NCI-H146 treated with DMSO at 0.1 percent for 48 hours (cell line): ENCODE data around the gene MBOAT2.

ENCODE experiments used
- DNase-seq: peaks from one replicate; lab custom pipeline; 2025; ENCODE audit not compliant: unreplicated experiment; lab: John Stamatoyannopoulos, UW

MBOAT2 gene

DNA sequence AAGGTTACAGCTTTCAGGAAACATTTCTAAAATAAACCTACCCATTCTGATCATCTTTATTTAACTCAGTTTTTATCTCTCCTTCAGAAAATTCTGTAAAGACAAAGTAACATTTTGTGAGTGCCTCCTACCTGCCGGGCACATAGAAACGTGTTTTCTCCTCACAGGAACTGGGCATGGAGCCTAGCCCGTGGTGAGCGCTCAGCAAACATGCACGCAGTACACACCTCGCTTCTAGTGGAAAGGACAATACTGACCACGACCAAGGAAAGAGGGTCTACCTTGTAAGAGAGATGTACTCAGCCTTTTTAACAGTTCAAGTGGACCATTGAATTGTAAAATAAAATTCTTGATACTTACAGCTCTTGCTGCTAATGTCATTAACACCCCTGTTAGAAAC lies 141.3 kb downstream of the MBOAT2 start:
- no peak for DNase-seq

DNA sequence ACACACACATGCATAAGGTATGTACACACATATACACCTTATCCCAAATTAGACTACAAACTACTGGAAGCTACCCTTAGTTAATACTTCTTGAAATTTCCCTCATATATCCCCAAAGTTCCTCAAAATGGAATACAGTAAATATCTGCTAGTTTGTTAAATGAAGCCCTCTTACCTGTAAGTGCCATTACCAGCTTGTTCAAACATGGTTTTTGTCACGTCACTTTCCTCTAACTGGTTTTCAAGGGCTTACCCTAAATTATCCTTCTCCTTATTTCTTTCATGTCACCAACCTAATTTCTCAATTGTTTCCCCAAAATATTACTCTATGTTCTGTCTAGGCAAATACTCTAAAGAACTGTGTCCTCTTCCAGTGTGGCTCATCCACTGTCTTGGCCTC lies 141.7 kb downstream of the MBOAT2 start:
- DNase-seq = no peak

DNA sequence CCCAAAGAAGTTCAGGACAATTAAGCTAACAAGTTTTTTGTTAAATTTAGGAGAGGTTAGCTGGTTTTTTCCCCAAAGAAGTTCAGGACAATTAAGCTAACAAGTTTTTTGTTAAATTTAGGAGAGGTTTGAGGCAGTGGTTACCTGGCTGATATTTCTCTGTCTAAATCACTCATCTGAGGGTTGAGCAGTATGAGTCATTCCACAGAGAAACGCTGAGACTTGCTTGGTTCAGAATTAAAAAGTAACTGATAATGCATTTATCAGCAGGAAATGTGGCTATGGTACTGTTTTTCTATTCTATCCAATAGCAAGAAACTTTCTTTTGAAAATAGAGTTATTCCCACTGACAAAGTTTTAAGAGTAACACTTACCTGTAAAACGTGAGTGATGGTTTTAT lies 143.2 kb downstream of the MBOAT2 start:
- no peak for DNase-seq

DNA sequence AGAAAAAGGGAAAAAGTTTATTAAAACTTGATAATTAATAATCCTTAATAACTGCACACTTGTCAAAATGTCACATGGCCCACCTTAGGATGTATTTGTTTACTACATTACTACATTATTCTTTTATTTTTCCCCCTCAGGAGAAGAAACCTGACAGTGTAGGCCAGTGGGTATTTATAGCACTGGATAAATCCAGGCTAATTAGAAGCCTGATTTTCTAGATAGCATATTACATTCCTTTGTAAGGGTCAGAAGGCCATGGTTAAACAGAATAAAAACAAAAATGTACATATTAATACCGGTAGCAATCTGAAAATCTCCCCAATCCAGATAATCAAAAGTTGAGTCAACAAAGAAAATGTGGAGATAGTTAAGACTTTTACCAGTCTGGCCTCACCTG lies 144.6 kb downstream of the MBOAT2 start:
- no peak for DNase-seq

DNA sequence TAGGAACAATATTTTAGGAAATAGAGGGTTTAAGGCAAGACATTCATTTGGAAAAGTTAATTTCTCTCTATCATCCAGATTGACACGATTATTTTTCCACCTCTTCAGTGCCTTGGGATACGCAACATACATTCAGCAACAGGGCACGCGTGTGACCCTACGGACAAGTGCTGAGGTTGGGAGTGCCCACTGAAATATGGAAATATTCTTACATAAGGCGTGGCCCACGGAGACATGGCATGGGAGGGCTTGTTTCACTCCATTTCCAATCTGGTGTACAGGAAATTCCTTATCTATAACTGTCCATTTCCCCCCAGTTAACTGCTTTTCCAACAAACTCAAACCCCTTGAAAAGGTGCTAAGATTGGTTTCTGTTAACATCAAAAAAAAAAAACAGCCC lies 145.2 kb downstream of the MBOAT2 start:
- DNase-seq = no peak

DNA sequence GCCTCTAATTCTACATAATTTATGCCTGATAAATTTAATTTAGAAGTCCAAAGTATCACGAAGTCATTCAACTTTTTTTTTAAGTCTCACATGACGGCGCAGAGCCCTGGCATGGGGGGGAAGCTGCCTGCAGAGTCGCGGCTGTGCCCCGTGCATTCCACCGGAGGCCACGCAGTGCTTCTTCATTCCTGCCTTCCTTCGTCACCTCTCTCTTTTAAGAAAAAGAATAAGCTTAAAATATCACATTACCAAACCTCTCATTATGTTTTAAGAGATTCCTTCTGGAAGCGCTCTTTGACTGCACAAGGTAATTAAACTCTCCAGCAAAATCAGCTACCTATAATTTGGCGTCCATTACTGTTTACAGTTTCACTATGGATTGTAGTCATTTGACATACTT lies 145.8 kb downstream of the MBOAT2 start:
- no peak for DNase-seq

DNA sequence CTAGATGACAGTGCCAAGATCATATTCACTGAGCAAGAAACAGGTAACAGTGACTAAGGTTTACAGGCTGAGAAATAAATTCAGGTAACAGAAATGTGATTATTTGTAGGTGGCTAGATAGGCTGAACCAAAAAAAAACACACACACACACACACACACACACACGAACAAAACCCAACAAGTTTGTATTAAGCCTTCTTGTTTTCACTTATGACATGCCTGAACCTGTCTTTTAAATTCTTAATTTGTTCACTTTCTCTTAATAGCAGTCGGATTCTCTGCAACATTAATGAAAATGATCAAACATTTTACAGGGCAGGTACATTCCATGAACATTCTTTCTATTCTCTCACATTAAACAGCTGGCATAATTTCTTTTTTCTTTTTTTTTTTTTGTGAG lies 147.3 kb downstream of the MBOAT2 start:
- no peak for DNase-seq

DNA sequence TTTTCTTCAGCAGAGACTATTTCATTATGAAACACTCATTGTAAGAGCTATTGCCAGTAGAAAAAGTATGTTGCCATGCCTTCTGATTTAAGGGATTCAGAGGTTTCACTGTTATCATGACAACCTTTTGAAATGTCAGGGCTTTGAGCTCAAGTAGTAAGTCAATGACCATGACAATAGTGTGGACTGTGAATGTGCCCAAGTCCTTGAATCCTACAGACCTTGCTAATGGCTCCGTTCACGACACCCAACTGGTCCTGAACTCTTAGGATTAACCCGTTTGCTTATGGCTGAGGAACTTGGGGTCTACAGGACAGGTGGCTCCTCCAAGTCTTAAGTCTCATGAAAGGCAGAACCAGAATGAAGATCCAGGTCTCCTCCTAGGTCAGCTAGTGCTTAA lies 148.5 kb downstream of the MBOAT2 start:
- no peak for DNase-seq

DNA sequence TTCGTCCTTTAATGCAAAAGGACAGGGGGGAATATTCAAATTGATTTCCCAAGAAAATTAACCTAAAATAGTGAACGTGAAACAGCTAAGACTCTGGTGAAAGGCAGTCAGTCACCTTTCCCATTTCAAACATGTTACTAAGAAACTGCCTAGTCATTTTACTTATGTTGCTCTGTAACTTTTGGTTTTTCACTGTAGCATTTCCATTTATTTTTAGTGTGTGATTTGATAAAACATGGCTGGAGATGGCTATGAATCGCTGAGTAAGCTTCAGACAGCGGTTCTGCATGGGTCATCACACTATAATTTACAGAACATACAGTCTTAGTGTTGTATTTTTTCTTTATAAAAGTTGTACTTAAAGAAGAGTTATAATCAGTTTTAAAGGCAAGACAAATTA lies 150.1 kb downstream of the MBOAT2 start:
- no peak for DNase-seq

DNA sequence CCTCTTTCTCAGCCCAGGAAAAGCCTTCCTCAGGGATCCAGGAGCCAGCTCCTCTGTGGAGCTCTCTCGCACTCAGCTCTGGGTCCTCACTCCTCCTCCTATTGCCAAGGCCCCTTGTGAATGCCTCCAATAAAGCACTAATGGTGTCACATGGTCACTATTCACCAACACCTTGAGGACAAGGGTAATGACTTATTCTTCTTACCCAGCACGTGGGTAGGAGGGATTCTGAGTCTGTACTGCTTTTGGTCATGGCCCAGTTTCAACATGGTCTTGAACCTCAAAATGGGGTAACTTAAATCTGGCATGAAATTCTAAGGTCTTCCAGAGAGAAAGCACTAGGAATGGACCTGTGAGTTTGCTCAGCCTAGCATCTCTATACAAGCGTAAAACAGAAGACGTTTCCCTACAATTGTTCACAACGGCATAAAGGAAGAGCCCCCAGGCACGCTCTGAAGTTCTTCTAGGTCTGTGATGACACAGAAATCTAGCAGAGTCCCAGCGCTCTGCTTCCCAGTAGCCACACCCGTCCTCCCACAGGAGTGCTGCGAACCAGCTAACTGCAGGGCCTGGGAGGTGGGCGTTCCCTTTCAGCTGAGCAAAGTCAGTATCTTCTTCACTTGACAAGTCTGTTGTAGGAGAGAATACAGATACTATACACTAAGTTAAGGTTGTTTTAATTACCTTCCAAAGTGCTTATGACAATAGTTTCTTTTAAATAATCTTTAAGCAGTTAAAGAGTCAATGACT lies 151.5 kb downstream of the MBOAT2 start:
- no peak for DNase-seq

DNA sequence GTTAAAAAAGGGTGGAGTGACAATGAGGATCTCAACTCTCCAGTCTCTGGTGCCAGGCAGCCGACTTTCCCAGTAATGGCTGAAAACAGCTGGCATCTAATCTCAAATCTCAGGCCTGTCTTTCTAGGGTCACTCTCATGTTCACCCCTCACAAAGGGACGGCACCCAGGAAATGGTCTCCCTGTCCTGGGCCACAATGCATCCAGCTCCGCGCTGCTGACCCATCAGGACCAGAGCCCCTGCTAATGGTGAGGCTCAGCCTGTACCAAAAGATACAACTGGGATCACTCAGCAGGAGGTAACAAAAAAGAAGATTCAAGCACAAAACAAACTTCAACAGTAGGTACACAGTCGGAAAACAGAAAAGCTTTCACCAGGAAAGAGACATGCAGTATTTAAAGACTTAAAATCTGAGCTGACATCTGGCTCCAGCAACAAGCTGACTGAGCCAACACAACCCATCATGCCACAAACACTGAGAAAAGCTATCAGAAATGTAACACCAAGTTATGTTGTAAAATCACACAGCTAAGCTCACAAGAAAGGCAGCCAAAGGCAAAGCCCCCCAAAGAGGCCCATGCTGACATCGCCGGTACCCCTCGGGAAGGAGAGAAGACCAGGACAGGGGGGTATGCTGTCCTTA lies 152.5 kb downstream of the MBOAT2 start:
- no peak for DNase-seq

DNA sequence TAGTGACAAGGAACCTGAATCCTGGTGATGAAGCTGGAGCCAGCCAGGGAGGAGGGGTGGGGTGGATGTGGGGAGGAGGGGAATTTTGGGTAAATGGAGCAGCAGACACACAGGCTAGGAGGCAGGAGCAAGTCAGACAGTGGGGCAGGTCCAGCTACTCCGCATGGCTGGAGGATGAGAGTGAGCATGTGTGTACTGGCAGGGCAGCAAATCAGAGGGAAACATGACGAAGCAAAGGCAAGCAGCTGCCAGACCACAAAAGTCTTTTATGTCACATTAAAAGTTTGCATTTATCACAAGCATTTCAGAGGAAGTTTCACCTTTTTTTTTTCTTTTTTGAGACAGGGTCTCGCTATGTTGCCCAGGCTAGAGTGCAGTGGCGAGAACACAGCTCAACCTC lies 154.2 kb downstream of the MBOAT2 start:
- DNase-seq = no peak

DNA sequence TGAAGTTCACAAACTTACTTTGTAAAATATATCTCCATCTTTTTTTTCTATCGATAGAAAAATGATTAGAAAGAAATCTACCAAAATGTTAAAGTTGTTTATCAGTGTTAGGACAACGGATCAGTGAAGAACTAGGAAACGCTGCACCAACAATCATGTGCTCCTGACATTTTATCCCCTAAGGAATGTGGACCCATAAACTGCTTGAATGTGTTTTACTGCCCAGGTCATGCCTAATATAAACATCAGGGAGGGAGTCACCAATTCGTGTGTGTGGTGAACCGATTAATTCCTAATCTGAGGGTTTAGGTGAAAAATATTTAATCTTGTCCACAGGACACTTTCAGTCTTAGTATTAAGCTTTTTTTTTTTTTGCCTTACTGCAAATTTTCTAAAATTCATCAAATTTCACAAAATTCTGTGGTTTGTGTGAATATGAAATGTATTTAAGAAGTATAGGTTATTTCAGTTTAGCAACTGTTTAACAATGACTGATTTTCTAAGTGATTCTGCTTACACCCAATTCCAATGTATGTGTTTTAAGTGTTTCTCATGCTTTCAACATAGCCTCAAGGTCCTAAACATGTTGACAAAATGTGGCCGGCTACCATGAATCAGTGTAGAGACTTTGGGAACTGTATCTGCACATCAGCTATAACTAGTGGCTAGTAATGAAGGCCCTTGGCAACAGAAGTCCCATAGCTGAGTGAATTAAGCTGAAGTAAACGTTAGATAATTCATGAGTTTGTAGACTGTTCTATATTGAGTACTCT lies 155.0 kb downstream of the MBOAT2 start:
- DNase-seq = no peak

DNA sequence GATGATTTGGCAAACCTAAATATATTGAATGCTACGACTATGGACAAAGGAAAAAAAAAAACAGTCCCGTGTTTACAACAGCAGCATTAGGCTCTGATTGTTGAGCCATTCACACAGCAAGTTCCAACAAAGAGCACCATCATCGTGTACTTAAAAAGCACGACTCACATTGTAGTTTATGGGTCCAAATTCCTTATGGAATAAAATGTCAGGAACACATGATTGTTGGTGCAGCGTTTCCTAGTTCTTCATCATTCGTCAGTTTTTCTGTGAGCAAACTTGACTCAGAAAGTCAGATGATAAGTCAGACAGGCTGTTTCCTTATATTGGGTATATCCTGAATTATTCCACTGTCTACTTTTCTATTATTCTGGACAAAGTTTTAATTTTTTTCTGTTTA lies 156.1 kb downstream of the MBOAT2 start:
- no peak for DNase-seq

DNA sequence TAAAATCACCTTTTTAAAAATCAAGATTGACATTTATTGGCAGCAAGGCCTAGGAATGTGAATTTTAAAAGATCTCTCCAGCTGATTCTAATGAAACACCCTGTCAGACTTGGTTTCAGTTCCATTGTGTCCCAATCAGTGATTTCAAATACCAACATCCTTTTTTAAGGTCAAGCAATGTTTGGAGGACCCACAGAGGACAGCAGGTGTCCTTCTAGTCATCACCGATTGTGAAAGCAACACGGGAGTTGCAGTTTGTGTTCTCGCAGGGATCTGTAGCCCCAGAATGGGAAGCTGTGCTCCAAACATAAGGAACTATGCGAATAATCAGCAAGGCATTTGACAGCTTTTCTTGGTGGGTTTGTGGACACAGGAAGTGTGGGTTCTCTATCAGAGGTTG lies 161.6 kb downstream of the MBOAT2 start:
- no peak for DNase-seq

DNA sequence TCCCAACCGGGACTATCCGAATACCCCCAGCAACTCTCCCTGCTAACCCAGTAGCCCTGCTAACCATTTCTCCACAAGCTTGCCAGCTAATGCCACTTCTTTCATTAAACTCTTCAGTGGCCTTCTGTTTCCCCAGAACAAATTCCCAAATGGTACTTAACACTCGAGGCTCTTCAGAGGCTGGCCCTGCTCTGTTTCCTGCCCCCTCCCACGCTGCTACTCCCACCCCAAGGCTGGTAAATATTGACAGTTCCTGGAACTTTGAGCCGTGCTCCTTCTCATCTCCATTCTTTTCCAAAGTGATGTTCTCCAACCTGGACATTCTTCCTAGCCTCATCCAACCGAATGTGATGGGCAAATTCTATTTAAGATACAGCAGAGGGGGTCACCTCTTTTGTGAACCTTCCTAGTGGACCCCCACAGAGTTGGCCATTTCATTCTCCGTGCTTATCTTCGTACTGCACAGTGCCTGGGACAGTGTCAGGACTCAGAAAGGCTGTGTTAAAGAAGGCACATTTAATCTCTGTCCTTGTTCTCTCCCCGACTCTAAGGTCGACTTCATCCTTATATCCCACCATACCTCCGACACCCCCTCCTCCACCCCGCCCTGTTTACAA lies 162.9 kb downstream of the MBOAT2 start:
- no peak for DNase-seq

DNA sequence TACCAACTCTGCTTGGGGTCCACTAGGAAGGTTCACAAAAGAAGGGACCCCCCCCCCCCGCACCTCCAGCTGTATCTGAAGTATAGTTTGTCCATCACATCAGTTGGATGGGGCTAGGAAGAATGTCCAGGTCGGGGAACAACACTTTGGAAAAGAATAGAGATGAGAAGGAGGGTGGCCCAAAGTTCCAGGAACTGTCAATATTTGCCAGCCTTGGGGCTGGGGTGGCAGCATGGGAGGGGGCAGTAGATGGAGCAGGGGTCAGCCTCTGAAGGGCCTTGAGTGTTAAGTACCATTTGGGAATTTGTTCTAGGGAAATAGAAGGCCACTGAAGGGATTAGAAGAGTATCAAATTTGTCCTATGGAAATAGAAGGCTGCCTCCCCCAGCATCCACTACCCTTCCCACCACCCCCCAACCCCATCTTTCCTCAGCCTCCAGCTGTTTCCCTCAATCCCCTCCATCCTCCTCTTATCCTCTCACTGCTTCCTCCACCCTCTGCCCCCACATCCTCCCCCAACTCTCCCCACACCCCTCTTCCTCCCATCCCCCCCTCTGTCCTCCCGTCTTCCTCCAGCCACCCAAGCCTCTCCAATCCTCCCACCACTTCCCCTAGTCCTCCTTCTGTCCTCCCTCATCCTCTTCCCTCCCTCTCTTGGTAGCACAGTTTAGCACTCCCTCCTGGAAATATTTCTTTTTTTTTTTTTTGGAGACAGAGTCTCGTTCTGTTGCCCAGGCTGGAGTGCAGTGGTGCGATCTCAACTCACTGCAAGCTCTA lies 164.1 kb downstream of the MBOAT2 start:
- no peak for DNase-seq

DNA sequence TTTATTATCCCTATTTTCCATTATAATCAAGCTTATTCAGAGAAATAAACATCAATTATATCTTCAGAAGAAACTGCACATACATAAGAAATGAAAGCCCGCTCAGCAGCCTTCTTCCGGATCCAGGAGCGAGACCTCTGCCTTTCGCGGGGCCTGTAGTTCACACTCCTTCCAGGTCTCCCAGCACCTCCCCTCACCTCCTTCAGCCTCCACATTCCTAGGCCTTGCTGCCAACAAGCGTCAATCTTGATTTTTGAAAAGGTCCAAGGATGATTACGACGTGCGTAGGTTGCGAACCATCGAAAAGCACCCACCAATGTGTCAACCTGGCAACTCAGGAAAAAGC lies 165.7 kb downstream of the MBOAT2 start:
- no peak for DNase-seq

DNA sequence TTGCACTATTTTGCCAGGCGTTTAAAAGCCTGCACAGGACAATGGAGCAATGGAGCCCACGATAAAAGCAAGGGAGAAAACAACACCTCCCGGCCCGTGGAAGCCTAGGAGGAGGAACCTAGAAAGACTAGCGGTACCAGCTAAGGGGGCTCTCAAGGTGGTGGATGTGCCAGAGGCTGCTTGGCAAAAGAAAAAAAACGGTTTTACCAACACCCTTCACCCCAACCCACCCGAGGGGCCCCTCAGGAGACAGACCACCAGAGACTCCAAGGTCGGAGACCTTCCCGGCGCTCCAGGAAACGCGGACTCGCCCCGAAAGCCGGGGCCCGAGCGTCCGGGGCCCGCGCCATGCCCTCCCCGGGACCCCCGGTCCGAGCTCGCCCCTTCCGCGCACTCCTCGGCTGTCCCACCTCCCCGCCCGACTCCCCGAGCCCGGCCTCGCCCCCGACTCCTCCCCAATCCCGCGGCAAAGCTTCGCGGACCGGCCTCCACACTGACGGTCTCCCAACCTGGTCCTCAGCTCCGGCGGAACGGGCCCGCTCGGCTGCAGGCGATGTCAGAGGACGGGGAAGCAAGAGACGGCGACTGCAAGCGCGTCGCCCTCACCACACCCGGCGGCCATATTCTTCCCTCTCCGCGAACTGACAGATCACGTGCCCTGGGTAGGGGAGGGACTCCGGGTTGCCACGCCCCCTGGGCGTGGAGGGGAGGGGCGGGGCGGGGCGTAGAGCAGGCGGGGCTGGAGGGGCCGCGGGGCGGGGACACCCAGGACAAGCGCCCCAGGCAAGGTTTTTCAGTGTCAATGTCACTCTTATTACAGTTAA lies 166.3 kb downstream of the MBOAT2 start, which contains the start of gene KIDINS220:
Gene KIDINS220 (minus strand): TSS at position 643 of the 824 bp plus-strand sequence. CDS start 10,520 bp downstream, outside the sequence.
- DNase-seq = peak; percentile 77

DNA sequence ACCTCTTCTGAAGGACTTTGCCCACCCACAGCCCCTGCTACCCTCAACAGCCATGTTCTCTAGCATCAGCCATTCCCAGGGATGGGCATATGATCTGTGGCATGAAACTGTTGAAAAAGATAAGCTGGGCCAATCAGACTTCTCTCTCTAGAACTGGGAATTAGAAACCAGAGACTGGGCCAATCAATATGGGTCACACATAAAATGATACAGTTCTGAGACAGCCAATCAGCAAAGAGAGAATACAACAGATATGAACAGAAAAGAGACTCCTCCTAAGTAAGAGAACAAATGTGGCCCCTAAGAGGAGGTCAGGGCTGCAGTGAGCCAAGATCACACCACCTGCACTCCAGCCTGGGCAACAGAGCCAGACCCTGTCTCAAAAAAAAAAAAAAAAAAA lies 168.2 kb downstream of the MBOAT2 start:
- DNase-seq = no peak
